ENCODE data around the gene ARHGAP45. TPM values are rescaled to one million over a fixed set of nuclear protein-coding genes. Genes with fewer than 3 reads are reported as not detected.

ARHGAP45 gene
- total and polyA plus RNA-seq, 4 donors, result 3.3 to 27.5 (median 9.7) TPM

DNA sequence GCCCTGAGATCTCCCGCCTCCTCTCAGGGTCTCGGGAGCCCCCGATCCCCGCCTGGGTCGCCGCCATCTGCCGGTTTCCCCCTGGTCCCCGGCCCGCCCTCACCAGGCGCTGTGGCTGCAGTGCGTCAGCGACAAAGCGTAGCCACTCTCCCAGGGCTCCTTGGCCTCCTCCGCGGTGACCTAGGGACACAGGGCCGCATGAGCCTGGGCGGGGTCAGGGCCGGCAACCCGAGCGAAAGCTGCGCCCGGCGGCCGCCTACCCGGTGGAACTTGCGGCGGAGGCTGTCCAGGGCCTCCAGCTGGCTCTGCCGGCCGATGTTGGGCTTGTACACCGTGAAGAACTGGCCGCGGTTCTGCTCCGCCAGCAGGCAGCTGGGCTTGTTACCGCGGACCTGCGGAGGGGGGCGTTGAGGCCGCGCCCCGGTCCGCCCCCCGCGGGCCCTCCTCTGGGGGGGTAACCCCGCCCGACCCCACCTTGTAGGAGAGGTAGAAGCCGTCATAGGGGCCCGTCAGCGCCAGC is 42.1 kb downstream of the ARHGAP45 start:
- Histone ChIP-seq H3K4me1 (ENCODE audit: control insufficient read depth in 4 of 4, insufficient read depth in 4 of 4, low read length in 3 of 4) (peaks cover 8 to 28% (median 24%) of the 10 kb centered on the region in 4 donors), H3K27me3 (ENCODE audit: control insufficient read depth in 4 of 4, insufficient read depth in 4 of 4, low read length in 3 of 4) (no peaks in the 10 kb centered on the region), H3K9ac (ENCODE audit: low read depth in 1 of 2, low read length in 2 of 2) (no peak overlapping the region), H3K4me3 (ENCODE audit: low read depth in 1 of 3, low read length in 3 of 3) (no peak overlapping the region), H3K36me3 (ENCODE audit: control insufficient read depth in 4 of 4, insufficient read depth in 3 of 4, low read depth in 1 of 4, low read length in 3 of 4) (peaks cover 6 to 45% (median 29%) of the 10 kb centered on the region in 4 donors), H3K27ac (ENCODE audit: low read depth in 1 of 2, low read length in 2 of 2) (no peak overlapping the region), H3K9me3 (ENCODE audit: control insufficient read depth in 4 of 4, low read length in 3 of 4) (no peaks in the 10 kb centered on the region)
- TF ChIP-seq EGR1 (IDR thresholded peaks at IDR 0.05; ENCODE audit: low read depth in 2 of 2) (no peak), TAF1 (conservative IDR thresholded peaks at IDR 0.05) (no peak), SP1 (IDR thresholded peaks at IDR 0.05) (no peak), RAD21 (IDR thresholded peaks at IDR 0.05) (no peak), HNF4G (IDR thresholded peaks at IDR 0.05) (no peak), JUND (IDR thresholded peaks at IDR 0.05) (no peak), NR2F2 (IDR thresholded peaks at IDR 0.05) (no peak), RXRA (IDR thresholded peaks at IDR 0.05) (no peak), HNF4A (conservative IDR thresholded peaks at IDR 0.05) (no peak), GABPA (IDR thresholded peaks at IDR 0.05 in 1 of 2, conservative IDR thresholded peaks at IDR 0.05 in 1 of 2) (no peak), FOXA2 (IDR thresholded peaks at IDR 0.05) (no peak), FOXA1 (IDR thresholded peaks at IDR 0.05) (no peak), YY1 (IDR thresholded peaks at IDR 0.05) (no peak)
- TF ChIP-seq, protein P1, sequence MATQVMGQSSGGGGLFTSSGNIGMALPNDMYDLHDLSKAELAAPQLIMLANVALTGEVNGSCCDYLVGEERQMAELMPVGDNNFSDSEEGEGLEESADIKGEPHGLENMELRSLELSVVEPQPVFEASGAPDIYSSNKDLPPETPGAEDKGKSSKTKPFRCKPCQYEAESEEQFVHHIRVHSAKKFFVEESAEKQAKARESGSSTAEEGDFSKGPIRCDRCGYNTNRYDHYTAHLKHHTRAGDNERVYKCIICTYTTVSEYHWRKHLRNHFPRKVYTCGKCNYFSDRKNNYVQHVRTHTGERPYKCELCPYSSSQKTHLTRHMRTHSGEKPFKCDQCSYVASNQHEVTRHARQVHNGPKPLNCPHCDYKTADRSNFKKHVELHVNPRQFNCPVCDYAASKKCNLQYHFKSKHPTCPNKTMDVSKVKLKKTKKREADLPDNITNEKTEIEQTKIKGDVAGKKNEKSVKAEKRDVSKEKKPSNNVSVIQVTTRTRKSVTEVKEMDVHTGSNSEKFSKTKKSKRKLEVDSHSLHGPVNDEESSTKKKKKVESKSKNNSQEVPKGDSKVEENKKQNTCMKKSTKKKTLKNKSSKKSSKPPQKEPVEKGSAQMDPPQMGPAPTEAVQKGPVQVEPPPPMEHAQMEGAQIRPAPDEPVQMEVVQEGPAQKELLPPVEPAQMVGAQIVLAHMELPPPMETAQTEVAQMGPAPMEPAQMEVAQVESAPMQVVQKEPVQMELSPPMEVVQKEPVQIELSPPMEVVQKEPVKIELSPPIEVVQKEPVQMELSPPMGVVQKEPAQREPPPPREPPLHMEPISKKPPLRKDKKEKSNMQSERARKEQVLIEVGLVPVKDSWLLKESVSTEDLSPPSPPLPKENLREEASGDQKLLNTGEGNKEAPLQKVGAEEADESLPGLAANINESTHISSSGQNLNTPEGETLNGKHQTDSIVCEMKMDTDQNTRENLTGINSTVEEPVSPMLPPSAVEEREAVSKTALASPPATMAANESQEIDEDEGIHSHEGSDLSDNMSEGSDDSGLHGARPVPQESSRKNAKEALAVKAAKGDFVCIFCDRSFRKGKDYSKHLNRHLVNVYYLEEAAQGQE (IDR thresholded peaks at IDR 0.05), result no peak
- TF ChIP-seq, protein P2, sequence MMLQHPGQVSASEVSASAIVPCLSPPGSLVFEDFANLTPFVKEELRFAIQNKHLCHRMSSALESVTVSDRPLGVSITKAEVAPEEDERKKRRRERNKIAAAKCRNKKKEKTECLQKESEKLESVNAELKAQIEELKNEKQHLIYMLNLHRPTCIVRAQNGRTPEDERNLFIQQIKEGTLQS (IDR thresholded peaks at IDR 0.05), result no peak
- TF ChIP-seq, protein P3, sequence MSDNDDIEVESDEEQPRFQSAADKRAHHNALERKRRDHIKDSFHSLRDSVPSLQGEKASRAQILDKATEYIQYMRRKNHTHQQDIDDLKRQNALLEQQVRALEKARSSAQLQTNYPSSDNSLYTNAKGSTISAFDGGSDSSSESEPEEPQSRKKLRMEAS (IDR thresholded peaks at IDR 0.05), result no peak
- TF ChIP-seq, protein P4, sequence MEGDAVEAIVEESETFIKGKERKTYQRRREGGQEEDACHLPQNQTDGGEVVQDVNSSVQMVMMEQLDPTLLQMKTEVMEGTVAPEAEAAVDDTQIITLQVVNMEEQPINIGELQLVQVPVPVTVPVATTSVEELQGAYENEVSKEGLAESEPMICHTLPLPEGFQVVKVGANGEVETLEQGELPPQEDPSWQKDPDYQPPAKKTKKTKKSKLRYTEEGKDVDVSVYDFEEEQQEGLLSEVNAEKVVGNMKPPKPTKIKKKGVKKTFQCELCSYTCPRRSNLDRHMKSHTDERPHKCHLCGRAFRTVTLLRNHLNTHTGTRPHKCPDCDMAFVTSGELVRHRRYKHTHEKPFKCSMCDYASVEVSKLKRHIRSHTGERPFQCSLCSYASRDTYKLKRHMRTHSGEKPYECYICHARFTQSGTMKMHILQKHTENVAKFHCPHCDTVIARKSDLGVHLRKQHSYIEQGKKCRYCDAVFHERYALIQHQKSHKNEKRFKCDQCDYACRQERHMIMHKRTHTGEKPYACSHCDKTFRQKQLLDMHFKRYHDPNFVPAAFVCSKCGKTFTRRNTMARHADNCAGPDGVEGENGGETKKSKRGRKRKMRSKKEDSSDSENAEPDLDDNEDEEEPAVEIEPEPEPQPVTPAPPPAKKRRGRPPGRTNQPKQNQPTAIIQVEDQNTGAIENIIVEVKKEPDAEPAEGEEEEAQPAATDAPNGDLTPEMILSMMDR (IDR thresholded peaks at IDR 0.05; ENCODE audit: low read depth, low read length, missing input control), result no peak
- TF ChIP-seq, protein P5, sequence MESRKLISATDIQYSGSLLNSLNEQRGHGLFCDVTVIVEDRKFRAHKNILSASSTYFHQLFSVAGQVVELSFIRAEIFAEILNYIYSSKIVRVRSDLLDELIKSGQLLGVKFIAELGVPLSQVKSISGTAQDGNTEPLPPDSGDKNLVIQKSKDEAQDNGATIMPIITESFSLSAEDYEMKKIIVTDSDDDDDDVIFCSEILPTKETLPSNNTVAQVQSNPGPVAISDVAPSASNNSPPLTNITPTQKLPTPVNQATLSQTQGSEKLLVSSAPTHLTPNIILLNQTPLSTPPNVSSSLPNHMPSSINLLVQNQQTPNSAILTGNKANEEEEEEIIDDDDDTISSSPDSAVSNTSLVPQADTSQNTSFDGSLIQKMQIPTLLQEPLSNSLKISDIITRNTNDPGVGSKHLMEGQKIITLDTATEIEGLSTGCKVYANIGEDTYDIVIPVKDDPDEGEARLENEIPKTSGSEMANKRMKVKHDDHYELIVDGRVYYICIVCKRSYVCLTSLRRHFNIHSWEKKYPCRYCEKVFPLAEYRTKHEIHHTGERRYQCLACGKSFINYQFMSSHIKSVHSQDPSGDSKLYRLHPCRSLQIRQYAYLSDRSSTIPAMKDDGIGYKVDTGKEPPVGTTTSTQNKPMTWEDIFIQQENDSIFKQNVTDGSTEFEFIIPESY (IDR thresholded peaks at IDR 0.05), result no peak
- no peak for DNase-seq (ENCODE audit: low spot score)
- WGBS, result 92% methylated on average over 48 of the region's 48 CpGs
